Breast epithelium (tissue), 4 donors: ENCODE measurements around the gene RECQL5. TPM values are rescaled to one million over a fixed set of nuclear protein-coding genes. Genes with fewer than 3 reads are reported as not detected.

ENCODE experiments used
- DNase-seq, 2 donors: peaks; one replicate each; pipeline ENCODE4 v3.0.0-alpha.2; 2019; ENCODE audit warnings: low spot score in 2 of 2
- H3K27ac ChIP-seq, 2 donors: fragments of 200-600 bp; sonication (generic) in 1 of 2; one replicate each; pipeline ENCODE4 v1.5.1; 2016 to 2019; ENCODE audit warnings: mild to moderate bottlenecking in 1 of 2
- H3K27me3 ChIP-seq, 2 donors: fragments of 200-600 bp; sonication (generic) in 1 of 2; one replicate each; pipeline versions ENCODE4 v1.5.1 to v1.6.0; 2017 to 2019; ENCODE audit warnings: control low read depth in 1 of 2, mild to moderate bottlenecking in 1 of 2
- H3K36me3 ChIP-seq: fragments of 200-600 bp; one replicate; pipeline ENCODE4 v1.5.1; 2019
- H3K4me1 ChIP-seq, 2 donors: fragments of 200-600 bp; sonication (generic); one replicate each; pipeline ENCODE4 v1.5.1; 2016 to 2019; ENCODE audit warnings: control low read depth in 1 of 2
- H3K4me3 ChIP-seq, 3 donors: fragments of 200-600 bp; sonication (generic); 1 replicate in 2 of 3; 2 replicates in 1 of 3; pipeline ENCODE4 v1.5.1; 2016 to 2019; ENCODE audit warnings: mild to moderate bottlenecking in 3 of 3, moderate library complexity in 2 of 3
- H3K9me3 ChIP-seq, 2 donors: fragments of 200-600 bp; sonication (generic) in 1 of 2; one replicate each; pipeline ENCODE4 v1.5.1; 2016 to 2019; ENCODE audit warnings: control low read depth in 1 of 2
- CTCF ChIP-seq, 3 donors: fragments of 450-650 bp; IDR thresholded peaks; one replicate each; pipeline ENCODE4 v1.5.1; 2016 to 2017; ENCODE audit warnings: antibody characterized with exemption in 3 of 3, mild to moderate bottlenecking in 3 of 3, moderate library complexity in 3 of 3
- POLR2A ChIP-seq: fragments of 450-650 bp; IDR thresholded peaks from one replicate; pipeline ENCODE4 v1.6.1; 2016; ENCODE audit warnings: antibody characterized with exemption, mild to moderate bottlenecking, moderate library complexity
- POLR2AphosphoS5 ChIP-seq, 3 donors: sonication (generic); formaldehyde crosslinking; IDR thresholded peaks; one replicate each; pipeline ENCODE4 v1.6.1; 2017; ENCODE audit warnings: antibody characterized with exemption in 3 of 3
- intact Hi-C: fragments of 100-400 bp; cut with DNase I; formaldehyde crosslinking; loops from one replicate; pipeline ENCODE4 v1.15.1; 2023; ENCODE audit warnings: low total_unique reads
- total RNA-seq, 3 donors: library from RNA; depleted of rRNA; stranded (reverse); fragments of >200 nt; gene quantifications; one replicate each; pipeline ENCODE4 v1.1.0, GENCODE V29; 2016

Gene RECQL5
- total RNA-seq, 3 donors from 2014 or later = 10.7 to 22.8 (median 14.1) TPM

- Histone ChIP-seq H3K9me3 (no peaks in the 10 kb centered on the region), H3K27ac (no peak overlapping the region), H3K36me3 (no peaks in the 10 kb centered on the region), H3K27me3 (no peaks in the 10 kb centered on the region), H3K4me1 (peaks cover 0 to 7% of the 10 kb centered on the region in 2 donors), H3K4me3 (no peak overlapping the region)
- TF ChIP-seq POLR2AphosphoS5 (IDR thresholded peaks at IDR 0.05) (no peak), CTCF (IDR thresholded peaks at IDR 0.05) (no peak), POLR2A (no peak)
- DNase-seq = no peak
- intact Hi-C loops = no loop called here
Measured at GRCh38 chr17:75592348-75593020, 74.5 kb downstream of the RECQL5 start.

GRCh38 chr17:75591722-75592302, 75.1 kb downstream of the RECQL5 start:
- H3K9me3 ChIP-seq = no peaks in the 10 kb centered on the region
- no peak overlapping the region for H3K4me3 ChIP-seq
- no peak for TF ChIP-seq POLR2AphosphoS5 (IDR thresholded peaks at IDR 0.05)
- H3K27me3 ChIP-seq = no peaks in the 10 kb centered on the region
- H3K4me1 ChIP-seq = peaks cover 0 to 7% of the 10 kb centered on the region in 2 donors
- intact Hi-C loops = no loop called here
- no peak for DNase-seq
- no peak overlapping the region for H3K27ac ChIP-seq
- H3K36me3 ChIP-seq = no peaks in the 10 kb centered on the region

DNA sequence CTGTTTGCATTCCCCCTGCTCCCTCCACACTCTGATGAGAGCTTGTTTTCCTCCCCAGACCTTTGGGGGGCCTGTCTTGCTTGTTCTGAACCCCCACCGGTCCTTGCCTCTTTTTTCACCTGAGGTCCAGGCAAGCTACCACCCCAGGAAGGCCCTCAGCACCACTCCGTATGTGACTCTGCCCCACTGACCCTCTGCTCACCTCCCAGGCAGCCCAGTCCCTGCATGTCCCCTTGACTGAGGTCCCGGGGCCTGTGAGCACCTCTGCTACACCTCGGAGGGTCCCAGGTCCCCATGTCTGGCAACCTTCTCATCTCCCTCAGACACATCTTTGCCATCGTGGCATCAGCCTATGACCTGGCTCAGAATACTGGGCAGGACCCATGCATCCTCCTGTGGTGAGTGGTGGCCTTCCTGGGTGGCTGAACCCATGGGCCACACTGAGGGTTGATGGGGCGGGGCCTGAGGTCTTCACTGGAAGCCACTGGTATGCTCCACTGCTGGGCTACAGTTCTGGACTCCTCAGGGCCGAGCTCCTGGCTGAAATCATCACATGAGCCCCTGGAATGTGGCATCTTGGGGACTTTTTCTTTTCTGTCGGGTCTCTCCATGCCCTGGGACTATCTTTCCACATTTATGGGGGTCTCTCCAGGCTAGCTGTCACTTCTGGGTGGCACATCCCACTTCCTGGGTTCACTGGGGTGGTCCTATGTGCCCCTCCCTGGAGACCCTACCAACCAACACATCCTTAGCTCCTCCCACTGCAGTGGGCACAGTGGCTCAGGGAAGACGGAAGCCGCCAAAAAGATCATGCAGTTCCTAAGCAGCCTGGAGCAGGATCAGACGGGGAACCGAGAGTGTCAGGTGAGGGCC, 75.9 kb downstream of the RECQL5 start:
- Histone ChIP-seq H3K9me3 (no peaks in the 10 kb centered on the region), H3K4me1 (peaks cover 0 to 7% of the 10 kb centered on the region in 2 donors), H3K27ac (peak overlapping the region in 1 of 2 donors; percentile 96), H3K4me3 (no peak overlapping the region), H3K36me3 (no peaks in the 10 kb centered on the region), H3K27me3 (no peaks in the 10 kb centered on the region)
- intact Hi-C loops = no loop called here
- no peak for DNase-seq
- no peak for TF ChIP-seq POLR2AphosphoS5 (IDR thresholded peaks at IDR 0.05)
- no peak for TF ChIP-seq CTCF (IDR thresholded peaks at IDR 0.05)
- TF ChIP-seq POLR2A = no peak

GRCh38 chr17:75590314-75590761, 76.6 kb downstream of the RECQL5 start:
- H3K27me3 ChIP-seq = no peaks in the 10 kb centered on the region
- H3K4me1 ChIP-seq = peaks cover 0 to 7% of the 10 kb centered on the region in 2 donors
- no peak for DNase-seq
- no peaks in the 10 kb centered on the region for H3K36me3 ChIP-seq
- TF ChIP-seq POLR2AphosphoS5 (IDR thresholded peaks at IDR 0.05) (no peak), CTCF (IDR thresholded peaks at IDR 0.05) (no peak), POLR2A (no peak)
- intact Hi-C loops = no loop called here
- H3K4me3 ChIP-seq = peak overlapping the region in 2 of 3 donors; percentile 70 to 91
- no peaks in the 10 kb centered on the region for H3K9me3 ChIP-seq
- peak overlapping the region; percentile 81 to 96 for H3K27ac ChIP-seq

GRCh38 chr17:75589919-75590303, 77.0 kb downstream of the RECQL5 start:
- H3K27me3 ChIP-seq = no peaks in the 10 kb centered on the region
- no peak for TF ChIP-seq POLR2A
- TF ChIP-seq CTCF (IDR thresholded peaks at IDR 0.05) = no peak
- TF ChIP-seq POLR2AphosphoS5 (IDR thresholded peaks at IDR 0.05) = no peak
- H3K4me1 ChIP-seq = peaks cover 0 to 7% of the 10 kb centered on the region in 2 donors
- H3K9me3 ChIP-seq = no peaks in the 10 kb centered on the region
- peak overlapping the region; percentile 70 to 91 (median 73) for H3K4me3 ChIP-seq
- intact Hi-C loops = loop anchor here (10.0 kb wide), 1 partner anchor 165 kb away; no protein-coding TSS in a partner anchor
- no peak for DNase-seq
- no peaks in the 10 kb centered on the region for H3K36me3 ChIP-seq
- H3K27ac ChIP-seq = peak overlapping the region; percentile 81 to 96
